HG03558 (cell line): ENCODE results near the gene MUC4.
"Not testable (repeated sequence)": the region's sequence is repeated elsewhere in the genome, so short reads cannot be mapped to it uniquely, and the experiment has no call there.

Source experiments
- ATAC-seq: cut with Tn5 transposase; IDR thresholded peaks from one replicate; pipeline ENCODE4 v1.9.1; 2021; ENCODE audit warnings: moderate number of reproducible peaks; ENCODE audit not compliant: unreplicated experiment; ENCODE audit errors: extremely low read depth

Gene MUC4

GRCh38 chr3:195722996-195723345, 88.8 kb downstream of the MUC4 start:
- not testable (repeated sequence) for ATAC-seq

GRCh38 chr3:195722139-195722995, 89.4 kb downstream of the MUC4 start:
- ATAC-seq = not testable (repeated sequence)

- not testable (repeated sequence) for ATAC-seq
Measured at GRCh38 chr3:195720831-195721506, 90.8 kb downstream of the MUC4 start, which contains the start of gene MUC20. Gene MUC20, plus strand, starts transcription at chr3:195720978. Its CDS starts 30 bp downstream, at chr3:195721008.

- not testable (repeated sequence) for ATAC-seq
Measured at GRCh38 chr3:195719514-195720254, 92.0 kb downstream of the MUC4 start.

GRCh38 chr3:195718477-195718984, 93.2 kb downstream of the MUC4 start:
- ATAC-seq = no peak

GRCh38 chr3:195717852-195718476, 93.8 kb downstream of the MUC4 start:
- no peak for ATAC-seq

GRCh38 chr3:195717416-195717815, 94.3 kb downstream of the MUC4 start:
- ATAC-seq = no peak

GRCh38 chr3:195715583-195716266, 96.0 kb downstream of the MUC4 start:
- no peak for ATAC-seq

GRCh38 chr3:195715134-195715533, 96.6 kb downstream of the MUC4 start:
- ATAC-seq = no peak

GRCh38 chr3:195714380-195715011, 97.2 kb downstream of the MUC4 start:
- no peak for ATAC-seq

GRCh38 chr3:195713150-195713549, 98.6 kb downstream of the MUC4 start:
- not testable (repeated sequence) for ATAC-seq

GRCh38 chr3:195712535-195712910, 99.2 kb downstream of the MUC4 start:
- ATAC-seq = not testable (repeated sequence)

- no peak for ATAC-seq
Measured at GRCh38 chr3:195711813-195712534, 99.8 kb downstream of the MUC4 start.

- not testable (repeated sequence) for ATAC-seq
Measured at GRCh38 chr3:195711091-195711812, 100.5 kb downstream of the MUC4 start.

- not testable (repeated sequence) for ATAC-seq
Measured at GRCh38 chr3:195710126-195710905, 101.4 kb downstream of the MUC4 start.

GRCh38 chr3:195709676-195710085, 102.0 kb downstream of the MUC4 start:
- no peak for ATAC-seq
